HG03139 (cell line): ENCODE results near the gene RASSF10.

ENCODE experiments used
- ATAC-seq: cut with Tn5 transposase; IDR thresholded peaks from one replicate; pipeline ENCODE4 v1.9.1; 2021; ENCODE audit not compliant: unreplicated experiment

RASSF10 gene

DNA sequence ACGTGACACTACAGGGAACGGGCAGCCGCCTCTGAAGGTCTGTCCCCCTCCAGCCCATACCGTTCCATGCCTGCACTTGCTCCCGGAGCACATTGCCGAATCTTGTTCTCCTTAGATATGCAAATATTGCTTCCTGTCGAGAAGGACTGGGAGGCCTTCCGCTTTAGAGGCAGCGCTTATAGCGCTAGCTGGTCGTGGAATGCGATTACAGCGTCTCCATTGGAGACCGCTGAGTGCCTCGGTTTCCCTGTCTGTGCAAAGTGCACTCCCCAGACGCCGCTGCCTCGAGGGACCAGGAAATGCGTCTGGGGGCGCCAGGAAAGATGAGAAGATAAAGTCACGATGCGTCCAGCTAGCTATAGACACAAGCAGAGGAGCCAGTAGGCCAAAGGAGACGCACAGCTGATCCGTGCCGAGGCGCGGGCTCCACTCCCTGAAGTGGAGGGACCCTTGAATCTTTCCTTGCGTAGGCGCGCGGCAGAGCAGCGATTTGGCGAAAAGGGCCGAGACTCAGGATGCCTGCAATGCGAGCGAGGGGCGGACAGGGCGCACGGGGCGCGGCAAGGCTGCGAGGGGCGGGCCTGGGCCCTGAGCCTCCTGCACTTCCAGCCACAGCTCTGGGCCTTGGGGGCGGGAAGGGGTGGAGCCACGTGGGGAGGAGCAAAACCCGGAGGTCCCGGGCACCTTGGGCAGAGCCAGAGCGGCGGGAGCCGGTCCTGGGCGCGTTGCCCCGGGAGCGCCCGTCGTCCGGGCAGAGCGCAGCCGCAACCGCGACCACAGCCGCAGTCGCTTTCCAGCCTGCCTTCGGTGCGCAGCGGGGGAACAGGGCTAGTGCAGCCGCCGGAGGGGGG, at the start of gene RASSF10:
TSS of gene RASSF10 (plus strand) at position 692 of the 851 bp plus-strand sequence. CDS start 261 bp downstream, outside the sequence.
- no peak for ATAC-seq

DNA sequence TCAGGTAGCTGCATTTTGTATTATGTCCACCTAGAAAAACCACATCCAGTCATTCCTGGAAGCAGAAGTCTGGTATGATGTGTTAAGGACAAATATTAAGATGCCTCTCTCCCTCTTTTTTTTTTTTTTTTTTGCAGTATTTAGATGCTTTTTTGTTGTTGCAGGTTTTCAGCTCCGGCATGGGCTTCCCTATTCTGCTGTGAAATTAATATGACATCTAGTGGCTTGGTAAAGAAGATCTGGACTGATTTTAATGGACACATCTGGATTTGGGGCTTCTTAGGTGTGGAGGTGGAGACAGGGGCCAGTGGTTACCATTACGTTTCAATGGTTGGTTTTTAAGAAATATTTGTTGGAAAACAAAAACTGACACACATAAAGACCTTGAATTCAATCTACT, 47.5 kb upstream of the RASSF10 start:
- no peak for ATAC-seq

DNA sequence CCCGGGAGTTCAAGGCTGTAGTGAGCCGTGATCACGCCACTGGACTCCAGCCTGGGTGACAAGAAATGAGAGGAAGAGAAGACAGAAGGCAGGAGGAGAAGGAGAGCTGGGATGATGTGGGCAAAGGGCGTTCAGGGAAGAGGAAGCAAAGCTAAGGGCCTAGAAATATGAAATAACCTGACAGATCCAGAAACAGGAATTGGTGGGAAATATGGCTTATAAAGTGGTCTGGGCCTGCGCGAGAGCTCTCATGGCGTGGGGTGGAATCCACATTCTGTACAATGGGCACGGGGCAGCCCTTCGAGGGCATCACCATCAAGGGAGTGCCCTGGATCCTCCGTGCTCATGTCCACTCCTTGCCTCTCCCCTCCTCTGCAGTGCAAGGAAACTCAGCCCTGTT, 46.8 kb upstream of the RASSF10 start:
- ATAC-seq, result no peak

DNA sequence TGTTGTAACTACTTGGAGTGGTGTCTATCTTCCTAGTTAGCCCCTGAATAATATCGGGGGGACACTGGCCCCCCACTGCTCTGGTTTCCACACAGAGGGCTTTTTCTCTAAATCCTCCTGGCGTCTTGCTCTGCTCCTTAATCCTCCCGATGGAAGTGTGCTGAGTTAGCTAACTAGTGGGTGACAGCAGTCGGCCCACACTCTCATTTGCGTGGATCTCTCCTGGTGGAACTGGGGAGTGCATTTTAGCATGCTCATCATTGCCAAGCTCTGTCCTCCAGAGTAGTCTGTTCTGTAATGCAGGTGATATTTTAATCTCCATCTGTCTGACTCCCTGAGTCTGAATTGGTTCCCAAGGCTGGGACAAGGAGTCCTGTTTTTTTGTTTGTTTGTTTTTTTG, 46.1 kb upstream of the RASSF10 start:
- ATAC-seq, result no peak

DNA sequence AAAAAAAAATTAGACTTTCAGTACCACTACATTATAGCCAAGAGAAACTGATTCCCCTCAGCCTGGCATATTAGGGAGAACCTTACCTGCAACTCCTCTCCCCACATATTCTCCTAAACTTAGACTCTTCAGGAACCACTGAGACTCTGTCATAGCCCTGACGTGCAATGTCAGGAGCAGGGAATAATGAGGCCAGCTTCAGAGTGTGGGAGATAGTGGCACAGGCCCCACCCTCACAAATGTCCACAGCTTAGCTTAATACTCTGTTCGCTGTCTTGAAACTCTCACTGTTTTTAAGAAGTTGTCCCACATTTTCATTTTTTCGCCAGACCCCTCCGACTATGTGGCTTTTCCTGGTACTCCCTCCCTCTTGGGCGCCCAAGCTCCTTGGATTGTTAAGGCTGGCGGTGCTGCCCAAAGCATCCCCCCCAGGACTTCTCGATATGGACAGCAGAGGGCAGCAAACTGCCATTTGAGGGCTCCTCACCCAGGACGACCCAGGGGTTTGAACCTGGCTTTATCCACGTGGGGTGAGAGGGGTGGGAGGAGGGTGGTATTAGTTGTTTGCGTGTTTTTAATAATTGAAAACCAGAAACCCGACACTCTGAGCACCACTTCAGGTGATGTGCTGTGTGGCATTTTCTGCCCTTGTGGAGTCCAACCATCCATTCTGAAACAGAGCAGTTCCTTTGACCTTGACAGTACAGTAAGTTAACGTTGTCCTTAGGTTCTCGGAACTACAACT, 45.2 kb upstream of the RASSF10 start:
- ATAC-seq, result peak; percentile 67

DNA sequence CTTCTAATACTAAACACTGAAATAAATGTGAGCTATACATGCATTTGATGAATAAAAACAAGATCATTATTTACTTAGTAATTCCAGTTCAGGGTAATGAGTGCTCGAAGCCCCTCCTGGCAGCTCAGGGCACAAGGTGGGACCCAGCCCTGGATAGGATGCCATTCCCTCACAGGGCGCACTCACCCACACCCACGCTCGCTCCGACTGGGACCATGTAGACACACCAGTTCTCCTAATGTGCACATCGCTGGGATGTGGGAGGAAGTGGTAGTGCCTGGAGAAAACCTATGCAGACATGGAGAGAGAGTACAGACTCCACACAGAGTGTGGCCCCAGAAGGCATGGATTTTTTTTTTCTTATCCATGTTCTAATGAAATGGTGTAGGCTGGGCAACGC, 44.5 kb upstream of the RASSF10 start:
- ATAC-seq, result no peak

DNA sequence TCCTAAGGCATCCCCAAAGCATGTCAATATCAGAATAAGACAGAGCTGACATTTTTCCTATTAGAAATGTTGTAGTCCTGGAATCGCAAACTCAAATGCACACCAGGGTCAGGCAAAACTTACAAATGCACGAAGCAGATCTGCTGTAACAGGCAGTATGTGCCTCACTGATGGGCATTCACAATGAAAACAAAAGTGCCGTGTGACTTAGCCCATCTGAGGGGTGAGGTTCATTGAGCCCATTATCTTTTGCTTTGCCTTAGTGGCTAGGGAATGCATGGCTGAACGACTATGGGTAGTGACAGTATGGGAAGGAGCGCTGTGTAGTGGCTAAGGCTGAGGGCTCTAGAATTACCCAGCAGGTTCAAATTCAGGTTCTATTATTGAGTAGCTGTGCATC, 43.1 kb upstream of the RASSF10 start:
- ATAC-seq, result no peak

DNA sequence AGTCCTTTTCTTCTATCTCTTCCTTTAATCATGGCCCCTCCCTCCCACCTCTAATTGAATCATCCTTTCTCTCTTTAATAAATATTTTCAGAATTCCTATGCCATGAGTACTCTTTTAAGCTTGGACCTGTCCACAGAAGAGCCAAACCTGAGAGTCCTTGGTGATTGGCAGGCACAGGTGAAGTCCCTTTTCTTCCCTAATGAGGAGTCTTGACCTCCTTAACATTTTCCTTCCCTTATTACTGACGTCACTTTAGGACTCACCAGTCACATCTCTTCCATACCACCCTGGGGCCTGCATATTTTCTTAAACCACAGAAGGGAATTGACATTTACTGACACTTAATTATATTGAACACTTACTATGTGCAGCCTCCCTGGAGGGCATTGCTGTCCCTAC, 41.0 kb upstream of the RASSF10 start:
- ATAC-seq, result no peak

DNA sequence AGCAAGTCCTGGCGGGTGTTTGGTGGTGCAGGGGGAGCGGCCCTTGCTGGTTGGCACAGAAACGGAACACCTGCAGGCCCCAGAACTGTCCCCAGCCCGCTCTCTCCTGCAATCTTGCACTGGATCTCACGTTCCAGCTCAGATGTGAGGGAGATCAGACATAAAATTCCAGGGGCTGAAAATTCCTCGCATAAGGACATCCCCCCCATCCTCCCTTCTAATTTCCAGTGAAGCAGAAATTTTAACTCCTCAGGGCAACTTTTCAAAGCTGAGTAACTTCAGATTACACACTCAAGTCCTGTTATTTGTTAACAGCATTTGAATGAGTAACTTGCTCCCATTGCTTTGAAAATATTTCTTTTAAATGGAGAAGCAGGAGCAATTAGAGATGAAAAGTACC, 40.3 kb upstream of the RASSF10 start:
- no peak for ATAC-seq

DNA sequence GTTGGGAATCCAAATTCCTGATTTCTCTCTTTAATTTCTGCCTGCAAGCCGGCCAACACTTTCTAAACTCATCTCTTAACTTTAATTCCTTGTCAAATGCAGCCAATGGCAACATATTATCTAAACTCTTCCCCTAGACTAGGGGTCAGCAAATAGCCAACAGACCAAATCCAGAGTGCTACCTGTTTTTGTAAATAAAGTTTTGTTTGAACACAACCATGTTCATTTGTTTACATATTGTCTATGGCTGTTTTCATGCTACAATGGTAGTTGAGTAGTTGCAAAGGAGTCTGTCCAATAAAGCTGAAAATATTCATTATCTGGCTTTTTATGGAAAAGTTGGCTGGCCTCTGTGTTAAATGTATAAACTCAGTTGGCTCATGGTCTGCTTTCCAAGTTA, 37.2 kb upstream of the RASSF10 start:
- no peak for ATAC-seq

DNA sequence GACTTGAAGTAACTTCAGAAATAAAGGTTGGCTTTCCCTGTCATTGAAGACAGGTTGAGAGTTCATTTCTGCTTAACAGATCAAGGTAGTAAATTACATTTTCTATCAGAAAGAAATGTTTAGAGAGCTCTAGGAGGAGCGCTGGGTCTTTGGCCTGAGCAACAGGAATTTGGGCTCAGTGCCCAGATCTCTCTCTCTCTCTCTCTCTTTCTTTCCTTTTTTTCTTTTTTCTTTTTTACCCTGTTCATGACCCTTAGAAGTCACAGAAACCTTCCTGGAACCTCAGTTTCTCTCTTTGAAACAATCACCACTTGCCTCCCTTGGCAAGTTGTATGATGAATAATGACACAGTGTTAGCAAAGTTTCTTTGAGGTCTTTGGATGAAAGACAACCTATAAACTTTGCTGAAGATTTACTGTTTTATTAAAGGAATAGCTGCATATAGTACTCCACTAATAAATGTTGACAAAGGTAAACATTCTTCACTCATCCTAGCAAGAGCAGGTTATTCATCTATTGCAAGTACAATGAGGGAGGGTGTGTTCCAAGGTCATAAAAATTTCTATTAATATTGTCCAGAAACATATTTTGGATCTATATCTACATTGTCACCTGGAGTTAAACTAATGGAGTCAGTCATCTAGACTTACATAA, 35.5 kb upstream of the RASSF10 start:
- ATAC-seq, result no peak

DNA sequence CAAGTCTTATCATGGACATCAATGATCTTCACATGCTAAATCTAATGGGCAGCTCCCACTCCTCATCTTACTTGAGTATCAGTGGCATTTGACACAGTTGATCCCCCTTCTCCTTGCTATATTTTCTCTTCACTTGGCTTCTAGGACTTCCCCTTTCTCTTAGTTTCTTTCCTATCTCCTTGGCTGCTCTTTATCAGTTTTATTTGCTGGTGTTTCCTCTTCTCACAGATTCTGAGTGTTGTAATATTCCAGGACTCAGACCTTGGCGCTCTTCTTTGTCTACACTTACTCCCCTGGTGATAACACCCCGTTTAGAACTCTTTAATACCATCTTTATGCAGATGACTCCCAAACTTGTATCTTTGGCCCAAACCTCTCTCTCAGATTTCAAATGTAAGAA, 33.9 kb upstream of the RASSF10 start:
- no peak for ATAC-seq

DNA sequence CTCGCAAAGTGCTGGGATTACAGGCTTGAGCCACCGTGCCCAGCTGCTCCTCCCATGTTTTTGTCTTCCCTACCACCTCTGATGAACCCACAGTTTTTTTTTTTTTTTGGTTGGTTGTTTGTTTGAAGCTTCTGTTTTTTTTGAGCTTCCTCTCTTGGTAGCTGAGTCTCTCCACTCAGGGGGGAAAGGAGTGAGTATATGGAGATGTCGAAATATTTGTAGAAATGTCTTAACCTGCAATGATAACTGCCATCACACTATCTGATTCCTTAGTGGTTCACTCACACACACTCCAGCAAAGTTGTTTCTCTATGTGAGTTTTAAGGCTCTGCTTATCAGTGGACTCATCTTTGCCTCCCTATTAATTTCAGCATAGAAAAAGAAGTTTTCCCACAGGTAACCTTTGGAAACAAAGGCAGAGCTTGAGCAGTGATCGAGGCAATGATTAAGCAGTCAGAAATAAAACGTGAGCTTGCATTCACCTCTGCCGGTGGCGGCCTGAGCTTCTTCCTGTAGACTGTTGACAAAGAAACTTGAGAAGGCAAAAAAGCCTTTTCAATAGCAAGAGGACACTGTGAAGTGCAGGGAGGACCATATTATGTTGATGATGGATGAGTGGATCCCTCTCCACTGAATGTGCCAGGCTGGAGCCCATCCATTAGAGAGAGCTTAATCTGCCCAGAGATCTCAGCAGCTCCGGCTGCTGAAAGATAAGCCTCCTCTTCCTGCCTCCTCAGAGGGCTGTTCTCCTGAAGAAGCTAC, 29.0 kb upstream of the RASSF10 start:
- ATAC-seq, result no peak

DNA sequence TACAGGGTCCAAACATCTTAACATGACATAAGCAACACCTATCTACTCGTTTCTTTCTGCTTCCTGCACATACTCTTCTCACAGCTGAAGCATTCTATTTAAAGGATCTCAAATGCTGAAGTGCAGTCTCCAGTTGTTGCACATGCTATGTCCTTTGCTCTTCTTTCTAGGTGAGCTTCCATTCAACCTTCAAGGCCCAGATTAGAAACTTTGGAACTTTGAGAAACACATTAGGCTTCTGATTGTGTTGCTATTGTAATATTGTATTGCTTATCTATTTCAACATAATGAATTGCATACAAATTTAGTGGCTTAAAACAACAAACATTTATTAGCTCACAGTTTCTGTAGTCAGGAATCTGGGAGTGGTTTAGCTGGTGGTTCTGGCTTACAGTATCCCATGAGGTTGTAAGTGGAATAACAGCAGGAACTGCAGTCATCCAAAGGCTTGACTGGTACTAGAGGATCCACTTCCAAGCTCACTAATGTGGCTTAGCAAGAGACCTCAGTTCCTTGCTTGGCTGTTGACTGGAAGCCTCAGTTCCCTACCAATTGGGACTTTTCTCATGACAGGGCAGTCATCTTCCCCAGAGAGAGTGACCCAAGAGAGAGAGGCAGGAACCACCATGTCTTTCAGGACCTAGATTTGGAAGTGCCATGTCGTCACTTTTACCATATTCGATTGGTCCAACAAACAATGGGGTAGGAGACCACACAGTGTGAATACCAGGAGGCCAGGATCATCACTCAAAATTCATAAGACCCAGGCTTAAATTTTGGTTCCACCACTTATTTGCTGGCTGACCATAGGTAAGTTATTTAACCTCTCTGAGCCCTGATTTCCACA, 27.2 kb upstream of the RASSF10 start:
- no peak for ATAC-seq

DNA sequence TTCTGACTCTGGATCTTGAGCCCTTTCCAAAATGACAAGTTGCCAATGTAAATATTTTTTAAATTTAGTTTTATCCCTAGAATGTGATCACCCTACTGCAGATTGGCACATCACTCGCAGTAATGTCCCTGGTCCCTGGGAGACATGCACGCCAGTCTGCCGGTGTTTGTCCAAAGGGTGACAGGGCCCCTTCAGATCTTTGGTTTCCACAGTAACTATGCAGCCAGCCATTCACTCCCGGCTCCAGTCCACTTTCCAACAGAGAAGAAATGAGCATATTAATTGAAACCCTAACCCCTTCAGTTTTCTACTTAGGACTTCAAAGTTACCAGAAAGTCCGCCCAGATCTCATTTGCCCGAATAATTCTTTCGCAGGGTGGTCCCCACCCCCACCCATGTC, 25.8 kb upstream of the RASSF10 start:
- ATAC-seq, result no peak

DNA sequence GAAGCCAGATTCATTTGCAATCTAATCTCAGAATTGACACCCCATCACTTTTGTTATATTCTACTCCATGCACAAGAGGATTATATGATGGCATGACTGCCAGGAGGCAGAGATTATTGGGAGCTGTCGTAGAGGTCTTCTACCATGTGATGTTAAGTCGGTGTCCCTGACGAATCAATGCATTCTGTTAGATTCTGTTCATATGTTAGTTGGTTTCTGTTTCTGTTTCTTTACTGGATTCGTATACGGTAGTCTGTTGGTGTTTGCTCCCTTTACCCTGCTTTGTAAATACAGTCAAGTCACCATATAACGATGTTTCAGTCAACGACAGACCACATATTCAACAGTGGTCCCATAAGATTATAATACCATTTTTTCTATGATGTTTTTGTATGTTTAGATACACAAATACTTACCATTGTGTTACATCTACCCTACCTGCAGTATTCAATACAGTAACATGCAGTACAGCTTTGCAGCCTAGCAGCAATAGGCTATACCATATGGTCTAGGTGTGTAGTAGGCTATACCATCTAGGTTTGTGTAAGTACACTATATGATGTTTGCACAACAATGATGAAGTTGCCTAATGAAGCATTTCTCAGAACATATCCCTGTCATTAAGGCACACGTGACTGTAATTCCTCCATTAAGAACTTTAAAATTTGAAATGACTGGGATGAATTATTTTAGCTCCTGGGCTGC, 22.8 kb upstream of the RASSF10 start:
- ATAC-seq, result no peak

DNA sequence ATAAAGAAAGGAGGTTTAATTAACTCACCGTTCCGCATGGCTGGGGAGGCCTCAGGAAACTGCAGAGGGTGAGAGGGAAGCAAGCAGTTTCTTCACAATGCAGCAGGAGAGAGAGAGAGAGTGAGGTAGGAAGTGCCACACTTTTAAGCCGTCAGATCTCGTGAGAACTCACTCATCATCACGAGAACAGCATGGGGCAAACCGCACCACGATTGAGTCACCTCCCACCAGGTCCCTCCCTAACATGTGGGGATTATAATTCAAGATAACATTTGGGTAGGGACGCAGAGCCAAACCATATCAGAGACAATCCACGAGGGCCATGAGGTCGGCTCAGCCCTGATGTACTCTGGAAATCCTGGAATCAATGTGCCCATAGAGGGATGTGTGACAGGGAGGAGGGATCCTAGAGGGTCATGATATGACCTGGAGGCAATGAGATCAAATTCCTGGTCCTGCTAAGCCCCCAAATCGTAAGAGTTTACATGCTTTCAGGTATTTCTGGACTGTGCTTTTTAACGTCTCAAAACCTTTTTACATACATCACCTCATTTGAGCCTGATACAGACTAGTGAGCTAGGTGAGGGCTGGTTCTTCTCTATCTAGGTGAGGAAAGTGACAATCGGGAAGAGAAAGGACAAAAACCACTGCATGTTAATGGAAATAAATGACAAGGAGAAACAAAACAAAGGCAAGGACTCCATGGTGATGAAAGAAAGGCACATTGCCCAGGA, 19.5 kb upstream of the RASSF10 start:
- no peak for ATAC-seq

DNA sequence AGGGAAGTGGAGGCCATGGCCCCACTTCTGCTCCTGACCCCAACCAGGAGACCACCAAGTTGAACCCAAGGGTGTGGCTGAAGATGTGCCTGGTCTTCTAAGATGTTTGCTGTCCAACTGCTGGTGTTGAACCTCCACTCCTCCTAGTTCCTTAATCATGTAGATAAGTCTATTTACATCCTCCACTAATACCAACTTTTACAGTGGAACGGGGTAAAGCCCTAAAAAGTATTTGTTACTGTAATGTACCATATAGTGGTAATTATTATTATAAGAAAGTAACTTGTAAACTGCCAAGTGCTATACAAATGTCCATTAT, 19.0 kb upstream of the RASSF10 start:
- no peak for ATAC-seq

DNA sequence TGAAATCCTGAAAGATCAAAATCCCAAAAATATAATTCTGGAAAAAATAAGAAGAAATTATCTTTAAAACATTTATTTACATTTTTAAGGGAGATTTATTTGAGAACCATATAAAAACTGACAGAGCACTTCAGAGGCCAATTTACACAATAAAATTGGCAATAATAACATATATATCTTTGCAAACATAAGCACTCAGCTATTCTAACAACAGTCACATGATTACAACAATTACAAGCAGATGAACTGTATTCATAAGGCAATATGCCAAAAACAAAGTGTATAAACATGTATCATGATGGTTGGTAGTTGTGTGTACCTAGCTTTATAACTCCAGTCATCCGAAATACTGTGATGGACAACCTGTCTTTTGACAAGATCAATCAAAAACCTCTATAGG, 17.7 kb upstream of the RASSF10 start:
- ATAC-seq, result no peak
